ENCODE measurements around the gene PRELID2.
"Not testable (repeated sequence)": the region's sequence is repeated elsewhere in the genome, so short reads cannot be mapped to it uniquely, and the experiment has no call there.

The PRELID2 gene

DNA sequence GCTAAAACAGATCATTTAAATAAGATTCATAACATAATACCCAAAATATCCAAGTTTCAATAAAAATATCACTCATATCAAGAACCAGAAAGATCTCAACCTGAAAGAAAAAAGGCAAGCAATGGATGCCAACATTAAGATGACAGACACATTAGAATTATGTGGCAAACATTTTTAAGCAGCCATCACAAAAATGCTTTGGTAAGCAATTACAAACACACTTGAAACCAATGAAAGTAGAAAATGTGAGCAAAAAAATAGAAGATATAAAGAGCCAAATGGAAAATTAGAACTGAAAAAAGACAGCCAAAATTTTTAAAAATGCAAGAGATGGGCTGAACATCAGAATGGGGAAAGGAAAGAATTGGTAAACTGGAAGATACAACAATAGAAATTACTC, 96.9 kb downstream of the PRELID2 start:
- no peak for ATAC-seq

DNA sequence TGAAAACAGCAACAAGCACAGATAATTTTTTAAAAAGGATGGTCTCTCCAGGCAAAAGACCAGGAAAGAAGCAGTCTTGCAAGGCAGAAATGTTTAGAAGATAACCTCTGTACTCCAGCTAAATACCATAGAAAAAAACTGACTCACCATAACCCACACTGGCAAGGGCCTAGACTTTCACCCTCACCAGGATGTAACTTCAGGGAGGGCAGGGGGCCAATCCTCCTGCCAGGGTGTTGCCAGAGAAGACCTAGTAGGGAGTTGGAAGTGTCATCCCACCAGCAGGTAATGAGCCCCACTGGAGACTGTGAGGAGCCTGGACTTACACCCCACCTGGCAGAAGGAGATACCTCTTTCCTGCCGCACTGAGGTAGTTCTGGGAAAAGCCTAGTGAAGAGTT, 97.6 kb downstream of the PRELID2 start:
- no peak for ATAC-seq

DNA sequence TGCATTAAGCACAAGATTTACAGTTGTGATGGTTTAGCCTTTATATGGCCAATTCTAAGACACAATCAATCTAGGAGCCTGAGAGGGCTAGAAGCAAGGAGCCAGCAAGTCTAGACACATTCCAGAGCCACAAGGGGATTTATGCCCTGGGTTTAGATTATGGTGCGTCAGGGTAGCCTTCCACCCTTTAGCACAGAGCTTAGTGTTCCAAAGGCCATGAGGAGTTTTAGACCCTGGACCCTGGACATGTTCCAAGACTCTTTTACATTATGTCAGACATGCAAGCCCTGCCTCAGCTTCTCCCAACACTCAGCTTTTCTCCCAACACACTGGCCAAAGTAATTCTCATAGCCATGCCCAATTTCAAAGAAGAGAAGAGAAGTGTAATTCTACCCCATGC, 105.2 kb downstream of the PRELID2 start:
- ATAC-seq, result not testable (repeated sequence)

DNA sequence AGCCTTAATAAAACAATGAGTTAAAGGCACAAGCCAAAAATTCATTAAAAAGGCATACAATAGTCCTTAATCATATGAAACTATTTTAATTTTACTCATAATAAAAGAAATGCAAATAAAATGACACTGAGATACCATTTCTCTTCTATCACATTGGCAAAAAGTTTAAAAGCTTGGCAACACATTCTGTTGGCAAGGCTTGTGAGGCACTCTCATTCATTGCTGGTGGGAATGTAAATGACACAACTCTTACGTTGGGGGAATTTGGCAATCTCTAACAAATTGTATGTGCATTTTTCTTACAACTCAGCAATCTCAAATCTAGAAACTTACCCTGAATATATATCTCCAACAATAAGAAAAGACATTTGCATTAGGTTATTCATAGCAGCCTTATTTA, 111.6 kb downstream of the PRELID2 start:
- ATAC-seq, result no peak

DNA sequence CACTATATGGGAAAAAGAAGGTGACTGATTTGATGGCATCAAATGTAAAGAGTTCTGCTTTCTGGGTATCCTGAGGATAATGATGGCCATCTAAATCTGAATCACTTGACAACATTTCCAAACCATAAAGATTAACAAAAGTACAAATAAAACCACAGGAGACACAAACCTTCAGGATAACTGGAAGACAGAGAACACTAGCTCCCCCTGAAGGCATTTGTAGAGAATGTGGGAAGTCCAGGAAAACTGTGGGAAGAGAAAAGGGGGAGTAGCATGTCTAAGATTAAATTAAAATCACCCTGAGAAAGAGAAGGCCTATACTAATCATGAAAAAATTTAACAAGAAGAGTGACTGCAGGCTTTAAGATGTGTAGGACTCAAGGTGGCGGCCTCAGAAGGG, 116.2 kb downstream of the PRELID2 start:
- no peak for ATAC-seq

DNA sequence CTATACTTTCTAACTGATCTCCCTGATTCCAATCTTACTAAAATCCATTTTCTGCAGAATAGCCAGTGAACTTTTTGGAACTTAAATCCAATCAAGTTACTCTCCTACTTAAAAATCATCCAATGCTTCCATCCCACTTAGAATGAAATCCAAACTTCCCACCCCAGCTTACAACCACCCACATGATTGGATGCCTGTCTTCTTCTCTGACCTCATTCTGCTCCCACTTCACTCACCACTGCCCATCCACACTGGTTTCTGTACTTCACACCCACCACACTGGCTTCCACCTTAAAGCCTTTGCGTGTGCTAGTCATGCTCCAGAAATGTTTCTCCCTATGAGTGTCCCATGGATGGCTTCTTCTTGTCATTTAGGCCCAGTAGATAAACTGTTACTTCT, 119.7 kb downstream of the PRELID2 start:
- ATAC-seq, result no peak

DNA sequence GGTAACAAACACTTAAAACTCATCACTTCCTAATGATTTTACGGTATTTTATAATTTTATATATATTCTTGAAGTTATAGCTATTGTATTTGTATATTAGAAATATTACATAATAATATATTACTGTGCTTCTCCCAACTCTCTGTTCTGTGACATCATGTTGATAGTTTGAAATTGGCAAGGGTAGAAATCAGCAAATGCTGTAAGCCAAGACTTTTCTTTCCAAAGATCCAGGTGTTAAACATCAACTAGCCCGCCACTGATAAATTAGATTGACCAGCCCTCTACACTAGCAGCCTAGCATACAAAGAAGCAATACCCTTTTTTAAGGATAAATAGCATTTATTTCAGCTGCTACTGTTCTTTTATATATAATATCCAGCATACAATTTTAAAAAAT, 122.9 kb downstream of the PRELID2 start:
- no peak for ATAC-seq

DNA sequence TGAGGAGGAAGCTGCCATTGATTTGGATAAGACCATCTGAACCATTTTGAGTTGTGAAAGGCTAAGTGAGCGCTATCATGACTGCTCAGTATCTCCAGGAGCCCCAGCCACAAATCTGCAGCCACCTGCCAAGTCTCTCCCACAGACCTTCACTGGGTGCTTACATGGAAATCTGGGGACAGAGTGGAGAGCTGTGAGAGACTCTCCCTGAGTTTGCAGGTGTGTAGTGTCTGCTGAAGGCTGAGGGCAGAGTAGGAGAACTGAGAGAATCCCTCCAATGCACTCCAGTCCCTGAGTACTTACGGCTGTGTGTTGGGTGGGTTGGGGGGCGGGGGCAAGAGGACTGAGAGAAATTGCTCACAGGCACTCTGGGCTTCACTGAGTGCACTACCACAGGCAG, 123.7 kb downstream of the PRELID2 start:
- ATAC-seq, result no peak

Data from activated CD4-positive, CD25-positive, alpha-beta regulatory T cell treated with anti-CD3 and anti-CD28 coated beads, Interleukin-2, amount 50 U/mL, for 24 hours (primary cell).